Mucosa of descending colon (tissue), 3 donors: ENCODE data around the gene PSMD11. TPM values are rescaled to one million over a fixed set of nuclear protein-coding genes. Genes with fewer than 3 reads are reported as not detected.

Experiments used
- ATAC-seq: fragments of 200-7000 bp; cut with Tn5 transposase; one replicate; pipeline ENCODE4 v1.9.1; 2020; ENCODE audit warnings: mild to moderate bottlenecking, moderate library complexity
- DNase-seq, 3 donors: peaks; one replicate each; pipeline ENCODE4 v3.0.0-alpha.2; 2020
- H3K36me3 ChIP-seq: fragments of 200-600 bp; one replicate; pipeline ENCODE4 v1.8.0; 2021; ENCODE audit warnings: low read depth, mild to moderate bottlenecking
- H3K4me1 ChIP-seq: fragments of 200-600 bp; one replicate; pipeline ENCODE4 v1.8.0; 2021; ENCODE audit warnings: low read depth, mild to moderate bottlenecking
- H3K4me3 ChIP-seq: fragments of 200-600 bp; one replicate; pipeline ENCODE4 v1.8.0; 2021; ENCODE audit warnings: mild to moderate bottlenecking
- H3K9me3 ChIP-seq: fragments of 200-600 bp; one replicate; pipeline ENCODE4 v1.8.0; 2021; ENCODE audit warnings: mild to moderate bottlenecking
- intact Hi-C, 2 donors: fragments of 100-400 bp; cut with DNase I in 1 of 2; cut with micrococcal nuclease in 1 of 2; formaldehyde crosslinking; loops; one replicate each; pipeline versions ENCODE4 v1.11.0 to v1.11.1; 2022; cut with DNase I, micrococcal nuclease
- total RNA-seq, 3 donors: library from RNA; stranded (reverse); fragmentation: NEBNext Ultra II Directional in 2 of 3; extraction: Animal tissue kit (Norgen Biotek cat#: 25700) in 2 of 3; gene quantifications; one replicate each; pipeline versions ENCODE4 v1.2.1 to v1.2.4, GENCODE V29; 2021 to 2023
- TF ChIP-seq, protein P1 (sequence below): fragments of 200-600 bp; IDR thresholded peaks from one replicate; pipeline ENCODE4 v1.8.0; 2022; ENCODE audit warnings: antibody characterized with exemption, mild to moderate bottlenecking
- donor health status: DM: no; HTN: no; CAD: no; lungs with moderate emphysema.
- donor health status: DM: no; HTN: no; CAD: no.
- donor health status: DM: no; HTN: yes; CAD: no.

The PSMD11 gene
- total RNA-seq, 3 donors from 2014 or later = 81.5 to 99.2 (median 85.8) TPM

DNA sequence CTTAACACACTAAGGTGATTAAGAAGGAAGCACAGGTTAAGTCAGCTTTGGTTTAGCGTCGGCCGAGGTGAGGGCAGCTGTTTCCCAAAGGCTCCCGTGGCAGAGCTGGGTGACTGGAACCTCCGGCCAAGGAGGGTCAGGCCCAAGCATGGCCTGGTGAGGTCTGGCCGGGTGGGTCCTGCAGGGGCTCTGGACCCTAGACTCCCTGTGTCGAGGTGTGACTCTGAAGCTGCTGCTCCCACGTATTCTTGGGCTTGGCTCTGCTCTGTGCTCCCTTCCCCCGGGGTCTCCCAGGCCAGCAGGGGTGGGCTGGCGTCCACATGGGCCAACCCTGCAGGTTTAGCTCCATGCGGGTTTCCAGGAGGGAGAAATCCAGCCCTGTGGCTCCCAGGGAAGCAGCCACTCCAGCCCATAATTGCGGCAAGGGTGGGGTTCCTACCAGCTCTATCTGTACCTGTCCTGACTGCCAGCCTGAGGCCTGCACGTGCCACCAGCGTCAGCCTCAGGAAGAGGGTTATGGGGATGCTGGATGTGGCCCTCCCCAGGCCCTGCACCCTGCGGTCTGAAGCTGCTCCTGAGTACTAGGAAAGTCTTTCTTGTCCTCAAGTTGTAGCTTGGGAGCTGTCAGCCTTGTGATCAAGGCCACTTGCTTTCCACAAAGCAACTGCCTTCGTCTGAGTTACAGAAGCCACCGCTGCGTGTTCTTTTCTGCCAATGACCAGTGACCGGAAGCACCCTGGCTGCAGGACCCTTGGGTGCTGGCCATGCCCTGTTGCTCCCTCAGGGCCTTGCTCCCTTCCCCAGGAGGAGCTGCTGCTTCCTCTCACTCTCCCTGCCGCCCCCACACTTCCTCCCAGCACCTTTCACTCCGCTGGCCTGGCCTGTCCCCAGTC is 47.3 kb downstream of the PSMD11 start:
- ATAC-seq (peak; percentile 16), DNase-seq (peak in 2 of 3 donors; percentile 37 to 67)
- no peaks in the 10 kb centered on the region for H3K36me3 ChIP-seq
- no peaks in the 10 kb centered on the region for H3K9me3 ChIP-seq
- intact Hi-C loops = no loop called here
- peaks cover 7% of the 10 kb centered on the region for H3K4me1 ChIP-seq
- no peak overlapping the region for H3K4me3 ChIP-seq
- TF ChIP-seq, protein P1, sequence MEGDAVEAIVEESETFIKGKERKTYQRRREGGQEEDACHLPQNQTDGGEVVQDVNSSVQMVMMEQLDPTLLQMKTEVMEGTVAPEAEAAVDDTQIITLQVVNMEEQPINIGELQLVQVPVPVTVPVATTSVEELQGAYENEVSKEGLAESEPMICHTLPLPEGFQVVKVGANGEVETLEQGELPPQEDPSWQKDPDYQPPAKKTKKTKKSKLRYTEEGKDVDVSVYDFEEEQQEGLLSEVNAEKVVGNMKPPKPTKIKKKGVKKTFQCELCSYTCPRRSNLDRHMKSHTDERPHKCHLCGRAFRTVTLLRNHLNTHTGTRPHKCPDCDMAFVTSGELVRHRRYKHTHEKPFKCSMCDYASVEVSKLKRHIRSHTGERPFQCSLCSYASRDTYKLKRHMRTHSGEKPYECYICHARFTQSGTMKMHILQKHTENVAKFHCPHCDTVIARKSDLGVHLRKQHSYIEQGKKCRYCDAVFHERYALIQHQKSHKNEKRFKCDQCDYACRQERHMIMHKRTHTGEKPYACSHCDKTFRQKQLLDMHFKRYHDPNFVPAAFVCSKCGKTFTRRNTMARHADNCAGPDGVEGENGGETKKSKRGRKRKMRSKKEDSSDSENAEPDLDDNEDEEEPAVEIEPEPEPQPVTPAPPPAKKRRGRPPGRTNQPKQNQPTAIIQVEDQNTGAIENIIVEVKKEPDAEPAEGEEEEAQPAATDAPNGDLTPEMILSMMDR = no peak

DNA sequence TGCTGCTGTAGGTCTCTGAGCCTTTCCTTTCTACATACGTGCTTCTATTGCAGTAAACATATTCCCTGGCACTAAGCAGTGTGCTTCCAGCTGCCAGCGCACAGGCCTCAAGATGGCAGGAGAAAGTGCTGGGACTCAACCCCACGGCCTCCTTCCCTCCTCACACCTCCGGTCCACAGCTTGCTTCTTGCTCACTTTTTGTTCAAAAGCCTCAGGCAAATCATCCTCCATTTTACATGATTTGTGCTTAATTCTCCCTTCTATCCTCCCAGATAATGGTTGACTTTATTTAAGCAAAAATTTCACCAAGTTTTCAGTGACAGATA is 47.9 kb downstream of the PSMD11 start:
- TF ChIP-seq, protein P1 = no peak
- Histone ChIP-seq H3K4me3 (no peak overlapping the region), H3K36me3 (no peaks in the 10 kb centered on the region), H3K9me3 (no peaks in the 10 kb centered on the region), H3K4me1 (peaks cover 7% of the 10 kb centered on the region)
- DNase-seq = no peak
- intact Hi-C loops = no loop called here
- ATAC-seq = no peak

DNA sequence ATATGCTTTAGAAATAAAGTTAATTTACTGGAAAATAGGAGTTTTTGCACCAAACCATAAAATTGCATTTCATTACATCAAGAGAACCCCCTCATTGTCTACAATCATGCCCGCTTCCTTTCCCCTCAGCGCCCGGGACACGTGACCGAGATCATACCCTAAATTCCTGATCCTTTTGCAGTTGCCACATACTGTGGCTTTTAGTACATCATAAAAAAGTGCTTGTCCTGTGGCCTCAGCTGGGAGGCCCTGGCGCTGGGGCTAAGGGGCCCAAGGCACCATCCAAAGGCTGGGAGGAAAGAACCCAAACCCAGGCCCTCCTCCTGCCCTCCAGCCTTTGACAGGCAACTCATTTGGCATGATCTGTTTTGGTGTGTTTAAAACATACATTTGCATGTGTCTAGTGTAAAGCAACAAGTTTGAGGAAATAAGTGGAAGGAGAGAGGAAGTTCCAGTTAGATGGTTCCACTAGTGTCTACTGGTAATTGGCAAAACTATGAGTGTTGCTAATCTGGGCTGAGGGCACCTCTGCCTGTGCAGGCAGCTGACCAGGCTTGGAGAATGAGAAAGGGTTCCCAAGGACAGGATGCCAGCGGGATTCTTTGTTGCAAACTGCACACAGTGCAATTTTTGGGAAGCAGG is 48.5 kb downstream of the PSMD11 start:
- no peak for ATAC-seq
- DNase-seq = peak in 1 of 3 donors; percentile 34
- intact Hi-C loops = no loop called here
- TF ChIP-seq, protein P1 = no peak
- H3K4me1 ChIP-seq = peaks cover 3% of the 10 kb centered on the region
- H3K36me3 ChIP-seq = no peaks in the 10 kb centered on the region
- H3K4me3 ChIP-seq = no peak overlapping the region
- no peaks in the 10 kb centered on the region for H3K9me3 ChIP-seq

DNA sequence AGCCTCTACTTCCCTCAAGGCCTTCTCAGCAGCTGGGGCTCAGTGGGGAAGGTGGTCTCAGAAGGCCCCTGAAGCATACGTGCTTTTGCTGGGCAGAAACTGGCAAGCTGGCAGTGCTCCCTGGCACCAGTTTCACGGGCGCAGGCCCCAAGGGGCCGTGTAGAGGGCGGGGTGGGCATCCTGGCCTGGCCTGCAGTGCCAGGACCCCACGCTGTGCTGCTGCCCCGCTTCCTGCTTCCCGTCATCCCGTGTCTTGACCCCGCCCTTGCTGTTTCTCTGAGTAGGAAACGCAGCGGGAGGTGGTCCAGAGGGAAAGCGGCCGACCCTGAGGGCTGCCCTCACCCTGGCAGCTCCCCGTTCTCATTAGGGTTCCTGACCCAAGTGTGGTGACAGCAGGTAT is 49.3 kb downstream of the PSMD11 start:
- TF ChIP-seq, protein P1 = no peak
- H3K4me3 ChIP-seq = no peak overlapping the region
- H3K4me1 ChIP-seq = no peaks in the 10 kb centered on the region
- no peaks in the 10 kb centered on the region for H3K36me3 ChIP-seq
- intact Hi-C loops = no loop called here
- DNase-seq = peak in 1 of 3 donors; percentile 50
- no peak for ATAC-seq
- no peaks in the 10 kb centered on the region for H3K9me3 ChIP-seq

DNA sequence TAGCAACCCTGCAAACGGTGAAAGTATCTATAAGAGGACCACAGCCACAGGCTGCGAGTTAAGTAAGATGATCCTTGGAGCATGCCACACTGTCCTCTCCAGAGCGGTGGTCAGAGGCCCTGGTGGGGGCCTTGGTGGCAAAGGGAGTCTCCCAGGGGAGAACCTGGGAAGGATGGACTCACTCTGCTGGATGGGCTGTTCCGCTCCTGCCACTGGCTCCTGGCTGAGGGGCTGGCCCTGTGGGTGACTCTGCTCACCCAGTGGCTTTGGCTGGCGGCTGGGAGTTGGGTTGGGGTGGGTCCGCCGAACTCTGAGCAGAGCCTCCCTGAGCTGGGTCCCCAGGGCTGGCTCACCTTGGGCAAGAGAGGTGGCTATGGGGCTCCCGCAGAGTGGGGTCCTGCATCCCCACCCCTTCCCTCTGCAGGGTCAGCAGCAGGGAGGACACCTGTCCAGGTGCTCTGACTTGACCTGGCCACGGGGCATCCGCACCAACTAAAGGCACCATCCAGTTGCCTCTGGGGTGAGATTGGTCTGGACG is 49.7 kb downstream of the PSMD11 start:
- DNase-seq = peak in 1 of 3 donors; percentile 48

More for the DNA sequence above, 49.7 kb downstream of the PSMD11 start:
- Histone ChIP-seq H3K9me3 (no peaks in the 10 kb centered on the region), H3K4me1 (no peaks in the 10 kb centered on the region), H3K4me3 (no peak overlapping the region), H3K36me3 (no peaks in the 10 kb centered on the region)
- TF ChIP-seq, protein P1 = no peak
- intact Hi-C loops = no loop called here
- no peak for ATAC-seq
